ENCODE data around the gene SPATA7. TPM values are rescaled to one million over a fixed set of nuclear protein-coding genes. Genes with fewer than 3 reads are reported as not detected.

SPATA7 gene
- total and polyA plus RNA-seq, 2 experiments from 2014 or later, result 16.5 to 17.8 TPM

DNA sequence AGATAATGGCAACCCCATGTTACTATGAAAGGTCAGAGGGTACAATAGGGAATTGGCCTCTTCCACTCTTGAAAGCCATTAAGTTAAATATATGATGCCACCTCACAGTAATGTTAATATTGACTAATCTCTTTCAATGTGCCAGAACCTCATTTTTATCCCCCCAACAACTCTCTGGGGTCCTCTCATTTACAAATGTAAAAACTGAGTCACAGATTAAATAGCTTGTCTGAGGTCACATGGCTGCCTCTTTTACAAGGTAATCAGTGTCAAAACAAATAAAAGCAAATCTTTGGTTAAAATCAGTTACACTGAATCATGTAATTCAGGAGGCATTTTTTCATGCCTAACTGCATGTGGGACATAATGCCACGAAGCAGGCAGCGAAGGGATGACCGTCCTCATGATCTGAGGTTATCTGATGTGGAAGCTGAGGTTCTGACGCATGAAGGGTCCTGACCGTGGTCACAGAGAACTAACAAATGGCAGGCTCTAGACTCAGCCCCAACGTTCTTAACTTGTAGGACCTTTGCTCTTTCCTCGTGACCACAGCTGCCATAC, 90.8 kb downstream of the SPATA7 start (continued):
- TF ChIP-seq REST (IDR thresholded peaks at IDR 0.05; ENCODE audit: unreplicated experiment) (no peak), ZNF331 (CRISPR knock-in tag; IDR thresholded peaks at IDR 0.05; ENCODE audit: low read depth) (no peak), ETS1 (IDR thresholded peaks at IDR 0.05) (no peak), JUNB (IDR thresholded peaks at IDR 0.05; ENCODE audit: unreplicated experiment) (no peak), STAT1 (IDR thresholded peaks at IDR 0.05; ENCODE audit: unreplicated experiment) (no peak), ZNF114 (CRISPR knock-in tag; IDR thresholded peaks at IDR 0.05) (no peak), POLR2AphosphoS5 (IDR thresholded peaks at IDR 0.05; ENCODE audit: low read depth) (no peak), EZH2phosphoT487 (IDR thresholded peaks at IDR 0.05; ENCODE audit: unreplicated experiment) (no peak), NANOG (IDR thresholded peaks at IDR 0.05; ENCODE audit: borderline replicate concordance) (no peak)

- ATAC-seq, result no peak
- no peaks in the 10 kb centered on the region for H4K20me1 ChIP-seq (replicated peaks; ENCODE audit: insufficient read depth)
- Mint-ChIP-seq H3K9me3 (no peaks in the 10 kb centered on the region), H3K36me3 (ENCODE audit: low read depth) (peaks cover 27% of the 10 kb centered on the region), H3K4me3 (no peak overlapping the region), H3K27me3 (ENCODE audit: insufficient read depth, low read depth, poor library complexity) (peaks cover 2% of the 10 kb centered on the region), H3K27ac (peak overlapping the region; percentile 27; the same call in 1 of the 2 replicates), H3K4me1 (peaks cover 11% of the 10 kb centered on the region)
- no peaks in the 10 kb centered on the region for H3K9me2 ChIP-seq (ENCODE audit: insufficient read depth)
- no peak overlapping the region for H2AFZ ChIP-seq
- no peak overlapping the region for H3K4me3 ChIP-seq
- no peaks in the 10 kb centered on the region for H3K79me2 ChIP-seq (replicated peaks; ENCODE audit: insufficient read depth)
- H3K27me3 ChIP-seq (ENCODE audit: insufficient read depth), result no peaks in the 10 kb centered on the region
- H3K4me1 ChIP-seq (ENCODE audit: insufficient read depth), result peaks cover 7% of the 10 kb centered on the region
- no peaks in the 10 kb centered on the region for H3K36me3 ChIP-seq (ENCODE audit: insufficient read depth)
- no peak for DNase-seq (ENCODE audit: low spot score)
- no peak overlapping the region for H3K27ac ChIP-seq (ENCODE audit: low read depth)
- H3K4me2 ChIP-seq, result no peak overlapping the region
- H3F3A ChIP-seq (replicated peaks; ENCODE audit: low read depth), result no peaks in the 10 kb centered on the region
- TF ChIP-seq JUNB (IDR thresholded peaks at IDR 0.05; ENCODE audit: unreplicated experiment) (no peak), EZH2phosphoT487 (IDR thresholded peaks at IDR 0.05; ENCODE audit: unreplicated experiment) (no peak), REST (IDR thresholded peaks at IDR 0.05; ENCODE audit: unreplicated experiment) (no peak), ZNF462 (CRISPR knock-in tag; IDR thresholded peaks at IDR 0.05) (no peak)
These were observed 91.4 kb downstream of the SPATA7 start for GRCh38 chr14:88476825-88477224.

All from GM23338 (cell line).